Measurements from ENCODE around the gene TMEM183A. TPM values are rescaled to one million over a fixed set of nuclear protein-coding genes. Genes with fewer than 3 reads are reported as not detected.

TMEM183A gene
- total RNA-seq, 1 experiment from 2014 or later, result 99.6 TPM

DNA sequence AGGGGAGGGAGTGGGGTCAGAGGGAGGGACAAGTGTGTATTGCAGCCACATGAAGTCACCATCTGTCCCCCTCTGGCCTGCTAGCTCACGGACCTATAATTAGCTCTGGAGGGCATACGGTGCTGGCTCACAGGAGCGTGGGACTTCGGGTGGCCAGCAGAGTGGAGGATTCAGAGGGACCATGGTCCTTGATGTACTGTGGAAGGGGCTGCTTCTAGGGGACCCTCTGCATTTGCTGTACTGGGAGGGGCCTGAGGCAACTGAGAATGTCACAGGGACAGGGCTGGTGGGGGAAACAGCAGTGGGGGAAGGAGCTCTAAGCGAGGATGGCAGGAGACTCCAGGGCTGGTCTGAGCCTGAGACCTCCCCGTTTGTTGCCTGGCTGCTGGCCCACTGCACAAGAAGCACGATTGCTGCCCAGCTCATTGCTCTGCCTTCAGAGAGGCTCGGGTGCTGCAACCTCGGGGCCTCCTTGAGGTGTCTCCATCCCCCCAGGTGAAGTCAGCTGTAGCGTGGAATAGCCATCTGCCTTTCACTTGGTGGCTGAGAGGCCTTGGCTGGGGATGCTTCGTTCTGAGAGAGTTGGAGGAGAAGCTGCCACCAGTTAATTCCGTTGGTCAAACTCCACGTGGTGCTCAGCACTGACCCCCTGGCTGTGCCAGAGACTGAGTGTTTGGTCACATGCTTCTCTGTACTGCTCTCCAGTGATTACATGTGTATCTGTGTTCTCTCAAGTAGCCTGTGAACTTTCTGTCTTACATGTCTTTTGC, 21.8 kb downstream of the TMEM183A start:
- DNase-seq (ENCODE audit: low read depth), result no peak

DNA sequence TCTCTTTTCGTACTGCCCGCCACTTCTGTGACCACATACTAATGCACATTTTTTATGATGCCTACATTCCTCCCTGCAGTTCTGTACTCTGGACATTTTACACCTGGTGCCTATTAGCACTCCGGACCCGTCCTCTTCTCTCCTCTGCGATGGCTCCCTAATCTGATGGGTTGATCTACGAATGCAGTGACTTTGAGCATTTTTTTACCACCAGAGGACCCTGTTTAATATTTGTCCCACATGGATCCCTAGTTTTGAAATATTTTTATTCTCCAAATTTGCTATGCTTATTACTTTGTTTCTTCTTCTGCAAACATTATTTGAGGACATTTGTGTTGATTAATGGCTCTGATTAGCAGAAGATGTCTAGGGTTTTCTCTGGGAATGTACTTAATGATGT, 24.3 kb downstream of the TMEM183A start:
- no peak for DNase-seq (ENCODE audit: low read depth)

DNA sequence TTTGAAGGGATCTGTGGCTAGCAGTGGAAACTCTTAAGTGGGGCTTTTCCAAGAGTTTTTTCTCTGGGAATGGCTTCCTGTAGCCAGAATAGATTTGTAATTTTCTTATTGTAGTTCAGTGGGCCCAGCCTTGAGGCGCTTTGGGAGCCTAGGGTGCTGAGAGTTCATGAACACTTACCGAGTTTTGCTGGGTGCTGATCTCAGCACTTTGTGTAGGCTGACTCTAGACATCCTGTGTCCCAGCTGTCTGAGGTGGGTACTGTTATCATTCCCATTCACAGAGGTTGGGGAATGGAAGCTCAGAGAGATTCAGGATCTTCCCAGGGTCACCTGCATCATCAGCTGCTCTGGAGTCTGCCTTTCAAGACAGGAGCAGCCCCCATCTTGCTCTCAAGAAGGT, 26.1 kb downstream of the TMEM183A start:
- no peak for DNase-seq (ENCODE audit: low read depth)

DNA sequence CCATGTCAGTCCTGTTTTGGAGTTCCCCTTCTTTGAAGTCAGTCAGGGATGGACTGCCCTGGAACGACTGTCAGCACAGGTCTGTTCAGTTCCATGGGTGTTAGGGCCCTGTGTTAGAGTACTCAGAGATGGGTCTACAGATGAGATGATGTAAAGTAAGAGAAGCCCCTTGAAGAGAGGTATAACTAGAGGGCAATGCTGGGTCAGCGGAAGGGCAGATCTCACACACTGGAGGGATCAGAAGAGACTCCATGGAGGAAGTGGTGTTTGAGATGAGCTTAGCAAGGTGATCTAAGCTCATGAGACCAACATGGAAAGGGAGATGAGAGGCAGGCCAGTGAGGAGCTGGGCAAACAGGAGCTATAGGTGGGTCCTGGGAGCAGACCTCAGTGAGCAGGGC, 26.7 kb downstream of the TMEM183A start:
- DNase-seq (ENCODE audit: low read depth), result no peak

DNA sequence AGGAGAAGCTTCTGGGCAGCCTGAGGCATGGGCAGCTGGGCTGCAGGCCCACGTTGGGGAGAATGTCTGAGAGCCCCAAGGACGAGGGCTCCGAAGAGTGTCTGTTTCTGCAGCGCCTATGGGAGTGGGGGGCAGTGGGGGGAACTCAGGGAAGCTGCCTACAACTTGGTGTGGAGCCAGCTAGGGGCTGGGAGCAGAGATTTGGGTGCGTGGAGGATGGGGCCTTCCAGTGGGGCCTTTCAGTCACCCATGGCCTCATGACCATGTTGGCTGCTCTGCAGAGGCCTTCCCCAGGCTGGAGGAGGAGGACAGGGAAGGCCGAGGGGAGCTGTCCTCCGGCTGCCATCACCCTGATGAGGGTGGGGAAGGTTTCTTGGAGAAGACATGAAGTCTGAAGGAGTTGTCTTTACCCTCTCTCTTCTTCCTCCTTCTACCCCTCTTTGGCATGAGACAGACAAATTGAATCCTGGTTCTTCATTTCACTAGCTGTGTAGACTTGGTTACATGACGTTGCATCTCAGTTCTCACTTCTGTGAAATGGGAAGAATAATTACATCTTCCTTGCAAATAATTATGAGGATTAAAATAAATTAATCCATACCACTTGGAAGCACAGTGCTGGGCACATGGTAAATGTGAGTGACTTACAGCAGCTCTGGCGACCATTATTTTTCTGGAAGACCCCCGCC, 27.4 kb downstream of the TMEM183A start:
- DNase-seq (ENCODE audit: low read depth), result no peak

DNA sequence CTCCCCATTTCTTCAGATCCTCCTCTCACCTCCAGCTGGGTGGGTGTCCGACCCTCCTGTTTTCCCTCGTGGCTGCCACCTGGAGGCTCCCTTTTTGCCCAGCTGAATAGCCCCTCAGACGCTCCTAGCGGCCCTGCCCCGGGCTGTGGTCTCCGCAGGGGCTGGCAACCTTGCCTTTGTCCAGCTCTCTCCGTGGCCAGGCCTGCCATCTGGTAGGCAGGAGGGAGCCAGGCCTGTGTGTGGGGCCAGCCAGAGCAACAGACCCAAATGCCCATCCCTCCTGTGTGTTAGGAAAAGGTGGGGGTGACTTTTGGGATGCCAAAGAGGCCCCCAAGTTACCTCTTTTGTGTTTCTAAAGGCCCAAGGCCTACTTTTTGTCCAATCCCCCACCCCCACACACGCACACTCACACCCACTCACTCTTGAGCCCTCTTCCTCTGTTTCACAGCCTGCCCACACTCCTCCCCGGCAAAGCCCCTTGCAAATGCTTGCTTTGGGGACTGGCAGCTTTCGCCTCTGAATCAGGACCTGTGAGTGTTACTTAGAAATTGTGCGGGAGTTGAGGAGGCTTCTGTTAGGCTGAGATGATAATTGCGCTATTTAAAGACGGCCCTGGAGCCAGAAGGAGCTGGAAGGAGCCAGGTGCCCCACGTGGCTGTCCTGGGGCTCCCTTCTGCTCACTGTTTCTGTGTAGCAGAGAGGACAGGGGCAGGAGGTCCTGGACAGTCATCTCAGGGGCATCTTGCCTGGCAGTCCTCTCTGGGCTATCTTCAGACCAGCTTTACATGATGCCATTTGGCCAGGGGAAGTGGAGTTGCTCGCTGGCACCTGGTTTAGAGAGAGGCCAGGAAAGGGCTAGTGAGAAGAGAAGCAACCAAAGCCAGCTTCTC, 28.2 kb downstream of the TMEM183A start:
- DNase-seq (ENCODE audit: low read depth), result no peak

DNA sequence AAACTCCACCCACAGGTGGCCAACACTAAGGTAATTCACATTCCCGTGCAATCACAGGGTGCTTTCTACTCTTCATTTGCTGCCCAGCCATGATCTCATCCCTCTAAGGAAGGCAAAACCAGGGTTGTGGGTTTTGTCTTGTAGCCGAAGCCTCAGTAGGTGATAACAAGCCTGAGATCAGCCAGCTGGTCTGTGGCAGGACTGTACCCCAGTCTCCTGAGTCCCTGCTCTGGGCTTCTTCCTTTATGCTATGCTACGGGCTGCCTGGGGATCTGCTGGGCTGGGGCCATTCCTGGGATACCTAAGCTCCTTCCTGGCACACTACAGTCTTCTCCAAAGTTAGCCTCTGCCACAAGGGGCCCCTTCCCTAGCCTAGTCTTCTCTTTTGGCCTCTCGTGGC, 29.0 kb downstream of the TMEM183A start:
- no peak for DNase-seq (ENCODE audit: low read depth)

DNA sequence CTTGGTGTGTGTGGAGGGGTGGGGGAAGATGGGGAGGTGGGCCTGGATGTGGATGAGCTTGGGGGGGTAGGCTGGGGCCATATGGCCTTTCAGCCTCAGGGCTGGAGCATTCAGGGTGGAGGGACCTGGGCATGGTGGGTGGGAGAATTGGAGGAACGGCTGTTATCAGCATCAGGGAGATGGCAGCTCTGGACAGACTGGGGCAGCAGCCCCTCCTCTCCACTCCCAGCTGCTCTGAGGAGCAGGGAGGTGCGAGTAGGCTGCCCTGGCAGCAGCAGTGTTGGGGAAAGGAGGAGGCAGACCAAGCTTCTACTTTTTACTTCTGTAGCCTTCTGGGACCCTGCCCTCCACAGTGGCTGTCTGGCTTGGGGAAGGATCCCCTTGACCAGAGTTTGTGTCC, 29.4 kb downstream of the TMEM183A start:
- no peak for DNase-seq (ENCODE audit: low read depth)

DNA sequence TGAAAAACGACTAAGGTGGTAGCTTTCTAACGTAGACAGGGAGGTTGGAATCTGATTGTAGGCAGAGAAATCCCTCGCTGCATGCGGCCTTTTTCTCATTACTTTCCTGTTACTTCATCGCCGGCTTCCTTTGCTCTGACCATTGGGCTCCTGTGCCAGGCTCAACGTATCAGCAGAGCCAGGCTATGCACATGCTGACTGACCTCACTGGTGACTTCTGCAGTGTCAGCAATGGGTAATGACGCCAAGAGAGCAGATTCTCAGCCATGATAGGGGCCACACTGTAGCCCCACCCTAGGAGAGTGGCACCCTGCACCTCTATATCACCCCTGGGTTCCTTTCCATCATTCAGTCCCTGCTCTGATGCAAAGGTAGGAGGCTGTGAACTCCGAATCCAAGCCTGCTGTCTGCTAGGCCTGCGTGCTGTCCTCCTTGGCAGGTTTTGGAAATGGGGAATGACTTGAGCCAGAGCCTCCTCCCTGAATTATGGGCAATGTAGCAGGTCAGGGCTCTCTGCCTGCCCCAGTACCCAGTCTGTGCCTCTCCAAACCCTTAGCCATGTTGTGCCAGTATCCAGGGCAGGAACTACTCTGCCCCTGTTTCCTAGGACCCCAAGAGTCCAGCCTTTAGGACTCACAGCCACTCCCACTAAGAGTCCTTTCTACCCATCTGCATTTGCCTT, 30.5 kb downstream of the TMEM183A start:
- no peak for DNase-seq (ENCODE audit: low read depth)

DNA sequence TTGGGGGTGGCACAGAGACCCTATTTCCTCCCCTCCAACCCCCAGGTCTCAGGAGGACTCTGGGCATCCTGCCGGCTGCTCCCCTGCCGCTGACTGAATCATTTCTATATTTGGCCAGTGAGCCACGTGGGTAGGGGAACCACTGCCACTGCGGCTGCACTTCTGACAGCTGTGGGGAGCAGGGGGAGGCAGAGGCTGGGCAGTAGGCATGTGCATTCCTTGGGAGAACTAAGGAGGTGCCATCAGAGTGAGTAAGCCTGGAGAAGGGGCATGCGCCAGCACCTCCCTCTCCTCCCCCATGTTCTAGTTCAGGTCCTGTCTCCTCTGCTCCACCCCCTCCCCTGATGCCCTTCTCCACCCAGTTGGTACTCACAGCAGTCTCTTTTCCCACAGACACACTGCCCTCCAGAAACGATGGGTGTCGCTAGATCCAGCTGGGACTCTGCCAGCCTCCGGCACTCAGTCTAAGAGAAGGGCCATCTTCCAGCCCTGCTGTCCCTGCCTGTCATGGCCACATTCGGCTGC, 31.1 kb downstream of the TMEM183A start:
- DNase-seq (ENCODE audit: low read depth), result peak; percentile 96

DNA sequence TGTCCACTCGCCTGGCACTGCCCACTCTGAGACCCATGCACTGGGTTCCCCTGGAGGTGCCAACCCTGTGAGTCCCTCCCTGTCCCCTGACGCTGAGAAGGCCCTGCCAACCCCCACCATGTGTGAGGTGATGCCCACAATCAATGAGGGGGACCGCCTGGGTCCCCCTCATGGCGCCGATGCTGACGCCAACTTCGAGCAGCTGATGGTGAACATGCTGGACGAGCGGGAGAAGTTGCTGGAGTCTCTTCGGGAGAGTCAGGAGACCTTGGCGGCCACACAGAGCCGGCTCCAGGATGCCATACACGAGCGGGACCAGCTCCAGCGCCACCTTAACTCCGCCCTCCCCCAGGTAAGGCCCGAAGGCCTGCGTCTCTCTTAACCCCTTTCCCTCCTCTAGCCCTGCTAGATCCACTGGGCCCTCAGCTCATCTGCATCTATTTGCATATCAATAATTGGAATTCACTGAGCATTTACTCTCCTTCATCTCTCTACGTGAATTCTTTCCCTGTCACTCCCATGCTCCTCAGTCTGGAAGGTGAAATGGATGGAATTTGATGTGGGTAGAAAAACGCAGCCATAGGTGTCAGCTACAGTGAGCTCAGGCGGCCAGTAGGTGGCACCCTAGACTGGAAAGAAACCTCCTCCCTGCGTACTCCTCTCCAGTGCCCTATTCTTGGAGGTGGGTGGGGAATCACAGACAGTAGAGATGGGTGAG, 31.9 kb downstream of the TMEM183A start:
- DNase-seq (ENCODE audit: low read depth), result peak; percentile 61

DNA sequence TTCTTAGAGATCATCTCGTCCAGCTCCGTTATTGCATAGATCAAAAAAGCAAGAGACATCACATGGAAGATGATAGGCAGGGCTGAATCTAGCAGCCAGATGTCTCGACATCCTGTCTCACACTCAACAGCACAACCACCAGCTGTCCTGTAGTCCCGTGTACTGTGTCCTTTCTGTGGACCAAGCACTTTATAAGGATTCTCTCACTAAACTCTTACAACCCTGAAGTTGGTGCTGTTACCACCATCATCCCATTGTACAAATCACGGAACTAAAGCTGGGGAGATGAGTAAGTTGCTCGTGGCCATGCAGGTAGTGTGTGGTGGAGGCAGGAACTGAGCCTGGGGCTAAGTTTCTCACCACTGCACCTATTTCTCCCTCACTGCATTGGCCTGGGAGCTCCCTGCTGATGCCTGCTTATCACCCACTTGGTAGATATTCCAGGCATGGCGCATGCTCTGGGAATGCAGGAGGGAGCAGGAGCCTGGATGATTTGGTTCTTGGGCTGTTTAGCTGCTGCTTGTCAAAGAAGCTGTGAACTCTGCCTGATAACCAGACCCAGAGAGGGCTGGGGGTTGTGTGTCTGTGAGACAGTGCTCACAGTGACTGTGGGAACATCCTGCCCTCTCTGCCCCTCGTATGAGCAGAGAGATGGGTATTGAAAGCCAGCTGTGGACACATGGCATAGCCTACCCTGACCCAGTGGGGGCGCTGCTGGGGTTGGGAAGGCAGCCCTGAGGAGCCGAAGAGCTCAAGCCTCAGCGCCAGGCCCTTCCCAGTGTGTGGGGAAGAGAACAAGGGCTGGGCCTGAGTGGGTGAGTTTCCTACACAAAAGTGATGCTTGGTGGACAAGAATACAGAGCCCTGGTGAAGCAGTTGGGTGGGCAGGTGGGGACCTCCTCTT, 32.7 kb downstream of the TMEM183A start:
- no peak for DNase-seq (ENCODE audit: low read depth)

DNA sequence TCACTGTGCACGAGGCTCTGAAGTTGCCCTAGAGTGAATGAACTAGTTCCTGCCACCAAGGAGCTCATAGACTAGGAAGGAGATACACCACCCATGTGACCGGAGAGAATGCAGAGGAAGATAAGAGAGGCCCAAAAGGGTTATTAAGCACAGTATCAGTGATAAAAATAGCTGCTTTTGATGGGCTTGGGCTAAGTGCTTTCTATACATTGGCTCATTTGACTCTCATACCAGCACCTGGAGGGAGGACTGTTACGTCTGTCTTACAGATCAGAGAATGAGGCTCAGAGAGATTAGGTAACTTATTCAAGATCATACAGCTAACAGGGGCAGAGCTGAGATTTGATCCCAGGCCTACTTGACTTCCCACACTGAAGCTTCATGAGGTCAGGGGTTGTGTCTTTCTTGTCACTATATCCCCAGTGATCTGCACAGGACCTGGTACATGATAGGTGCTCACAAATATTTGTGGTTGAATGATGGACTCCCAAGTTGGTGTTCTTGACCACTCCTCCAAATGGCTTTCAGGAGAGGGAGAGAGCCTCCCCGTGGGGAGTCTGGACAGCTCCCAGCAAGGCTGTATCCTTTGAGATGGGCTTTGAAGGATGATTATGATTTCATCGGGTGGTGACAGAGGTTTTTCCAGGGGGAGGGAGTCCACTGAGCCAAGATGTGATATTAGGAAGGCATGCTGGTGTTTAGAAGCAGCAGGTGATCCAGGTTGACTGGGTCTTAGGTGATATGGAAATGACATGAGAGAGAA, 33.5 kb downstream of the TMEM183A start:
- DNase-seq (ENCODE audit: low read depth), result no peak

DNA sequence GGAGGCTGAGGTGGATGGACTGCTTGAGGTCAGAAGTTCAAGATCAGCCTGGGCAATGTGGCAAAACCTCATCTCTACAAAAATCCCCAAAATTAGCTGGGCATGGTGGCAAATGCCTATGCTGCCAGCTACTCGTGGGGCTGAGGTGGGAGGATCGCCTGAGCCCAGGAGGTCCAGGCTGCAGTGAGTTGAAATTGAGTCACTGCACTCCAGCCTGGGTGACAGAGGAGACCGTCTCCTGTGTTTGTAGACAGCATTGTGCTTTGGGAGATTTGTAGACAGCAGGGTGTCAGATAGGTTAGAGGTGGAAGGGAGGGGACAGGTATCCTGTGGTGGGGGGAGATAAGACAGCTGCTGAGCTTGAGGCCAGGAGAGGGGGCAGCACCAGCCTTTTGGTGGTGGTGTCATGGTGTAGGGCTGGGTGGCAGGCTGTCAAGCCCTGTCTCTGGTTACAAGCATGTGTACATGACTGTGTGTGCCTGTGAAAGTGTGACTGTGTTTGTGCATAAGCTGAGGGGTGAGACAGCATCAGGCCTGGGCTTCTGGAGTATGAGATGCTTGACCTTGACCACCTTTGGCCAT, 34.3 kb downstream of the TMEM183A start:
- DNase-seq (ENCODE audit: low read depth), result no peak

DNA sequence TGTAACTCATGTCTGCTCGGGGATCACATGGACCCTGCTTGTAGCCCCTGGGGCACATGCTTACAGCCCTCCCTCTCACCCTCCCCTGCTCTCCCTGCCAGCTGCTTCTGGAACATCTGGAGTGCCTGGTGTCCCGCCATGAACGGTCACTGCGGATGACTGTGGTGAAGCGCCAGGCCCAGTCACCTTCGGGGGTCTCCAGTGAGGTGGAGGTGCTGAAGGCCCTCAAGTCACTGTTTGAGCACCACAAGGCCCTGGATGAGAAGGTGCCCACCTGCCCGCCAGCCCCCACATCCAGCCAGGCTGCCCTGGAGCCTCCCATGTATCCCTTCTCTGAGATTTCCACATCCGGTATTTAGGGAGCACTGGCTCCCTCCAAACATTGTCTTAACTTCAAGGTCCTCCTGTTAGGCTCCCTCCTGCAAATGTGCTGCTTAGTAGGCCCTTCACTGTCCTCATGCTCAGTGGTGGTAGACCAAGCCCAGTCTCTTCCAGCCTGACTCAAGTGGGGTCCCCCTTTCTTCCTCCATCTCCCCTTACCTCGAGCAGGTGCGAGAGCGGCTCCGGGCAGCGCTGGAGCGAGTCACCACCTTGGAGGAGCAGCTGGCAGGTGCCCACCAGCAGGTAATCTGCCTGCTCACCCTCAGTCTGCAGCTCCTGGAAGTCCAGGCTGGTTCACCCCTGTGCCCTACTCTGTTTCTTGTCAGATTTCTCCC, 36.8 kb downstream of the TMEM183A start:
- no peak for DNase-seq (ENCODE audit: low read depth)

DNA sequence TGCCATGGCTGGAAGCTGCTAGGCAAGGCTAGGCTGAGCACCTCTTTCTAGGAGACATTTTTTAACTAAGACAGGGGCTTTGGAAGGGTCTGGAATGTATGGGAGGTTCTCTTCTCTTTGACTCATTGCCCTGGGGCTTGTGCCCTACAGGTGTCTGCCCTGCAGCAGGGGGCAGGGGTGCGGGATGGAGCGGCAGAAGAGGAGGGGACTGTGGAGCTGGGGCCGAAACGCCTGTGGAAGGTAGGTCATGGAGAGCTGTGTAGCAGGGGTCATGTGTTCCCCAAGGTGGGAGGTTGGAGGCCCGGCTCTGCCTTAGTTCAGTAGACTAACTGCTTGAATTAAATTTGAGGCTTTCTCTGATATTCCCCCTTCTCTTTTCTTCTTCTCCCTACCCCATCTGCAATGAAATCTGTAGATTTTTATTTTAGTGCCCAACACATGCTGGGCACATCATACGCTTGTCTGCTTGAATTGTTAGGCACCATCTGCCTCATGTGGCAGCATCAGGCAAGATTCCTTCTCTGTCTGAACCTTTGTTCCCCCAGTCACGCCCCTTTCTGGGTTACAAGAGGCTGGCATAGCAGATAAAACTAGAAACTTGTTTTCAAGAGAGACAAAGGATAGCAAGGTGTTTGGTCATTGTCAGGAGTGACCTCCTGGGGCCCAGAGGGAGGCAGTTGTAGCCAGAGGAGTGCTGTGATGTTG, 37.5 kb downstream of the TMEM183A start:
- DNase-seq (ENCODE audit: low read depth), result no peak

DNA sequence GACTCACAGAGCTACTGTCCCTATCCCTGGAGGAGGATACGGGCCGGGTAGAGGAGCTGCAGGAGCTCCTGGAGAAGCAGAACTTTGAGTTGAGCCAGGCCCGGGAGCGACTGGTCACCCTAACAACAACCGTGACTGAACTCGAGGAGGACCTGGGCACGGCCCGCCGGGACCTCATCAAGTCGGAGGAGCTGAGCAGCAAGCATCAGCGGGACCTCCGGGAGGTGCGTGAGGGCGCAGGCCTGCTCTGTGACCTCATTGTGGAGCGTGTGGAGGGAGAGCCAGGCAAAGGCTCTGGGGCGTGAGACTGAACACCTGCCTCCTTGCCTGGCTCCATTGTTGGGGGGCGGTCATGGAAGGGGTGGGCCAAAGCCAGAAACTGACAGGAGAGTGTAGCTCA, 38.2 kb downstream of the TMEM183A start:
- DNase-seq (ENCODE audit: low read depth), result no peak

Data from M059J (cell line).